ENCODE measurements around the gene PPP2R5C.

GRCh38 chr14:101808020-101808641 lies 46.6 kb downstream of the PPP2R5C start:
- TF ChIP-seq ESRRG (CRISPR knock-in tag; IDR thresholded peaks at IDR 0.05) (no peak), CSDC2 (CRISPR knock-in tag; IDR thresholded peaks at IDR 0.05) (no peak), ZFP3 (CRISPR knock-in tag; IDR thresholded peaks at IDR 0.05) (no peak), PPARA (CRISPR knock-in tag; IDR thresholded peaks at IDR 0.05; ENCODE audit: borderline replicate concordance) (no peak), ZFP30 (CRISPR knock-in tag; IDR thresholded peaks at IDR 0.05) (no peak)
- TF ChIP-seq, protein P1, sequence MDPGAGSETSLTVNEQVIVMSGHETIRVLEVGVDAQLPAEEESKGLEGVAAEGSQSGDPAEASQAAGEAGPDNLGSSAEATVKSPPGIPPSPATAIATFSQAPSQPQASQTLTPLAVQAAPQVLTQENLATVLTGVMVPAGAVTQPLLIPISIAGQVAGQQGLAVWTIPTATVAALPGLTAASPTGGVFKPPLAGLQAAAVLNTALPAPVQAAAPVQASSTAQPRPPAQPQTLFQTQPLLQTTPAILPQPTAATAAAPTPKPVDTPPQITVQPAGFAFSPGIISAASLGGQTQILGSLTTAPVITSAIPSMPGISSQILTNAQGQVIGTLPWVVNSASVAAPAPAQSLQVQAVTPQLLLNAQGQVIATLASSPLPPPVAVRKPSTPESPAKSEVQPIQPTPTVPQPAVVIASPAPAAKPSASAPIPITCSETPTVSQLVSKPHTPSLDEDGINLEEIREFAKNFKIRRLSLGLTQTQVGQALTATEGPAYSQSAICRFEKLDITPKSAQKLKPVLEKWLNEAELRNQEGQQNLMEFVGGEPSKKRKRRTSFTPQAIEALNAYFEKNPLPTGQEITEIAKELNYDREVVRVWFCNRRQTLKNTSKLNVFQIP (CRISPR knock-in tag; IDR thresholded peaks at IDR 0.05; ENCODE audit: borderline replicate concordance, low read depth) = no peak

Data from SK-N-SH treated with all-trans-retinoic acid at 6 μM for 48 hours (cell line).